ENCODE measurements around the gene CACNA1C. TPM values are rescaled to one million over a fixed set of nuclear protein-coding genes. Genes with fewer than 3 reads are reported as not detected.

Gene CACNA1C
- total RNA-seq, 2 donors from 2014 or later = 8.1 to 18.2 TPM

GRCh38 chr12:2344476-2344875 is 291.7 kb downstream of the CACNA1C start:
- Histone ChIP-seq H3K4me3 (no peak overlapping the region), H3K27me3 (replicated peaks; ENCODE audit: insufficient read depth) (no peaks in the 10 kb centered on the region), H3K9me3 (no peaks in the 10 kb centered on the region), H3K27ac (no peak overlapping the region), H3K36me3 (no peaks in the 10 kb centered on the region), H3K4me1 (replicated peaks) (no peaks in the 10 kb centered on the region)
- TF ChIP-seq POLR2AphosphoS5 (IDR thresholded peaks at IDR 0.05) (no peak), POLR2A (IDR thresholded peaks at IDR 0.05) (no peak), CTCF (IDR thresholded peaks at IDR 0.05) (no peak)
- 95% methylated on average over 2 of the region's 2 CpGs for WGBS
- DNase-seq (ENCODE audit: low spot score) = no peak
- intact Hi-C loops (cut with DNase I) = no loop called here

GRCh38 chr12:2344885-2345284 is 292.1 kb downstream of the CACNA1C start:
- TF ChIP-seq POLR2AphosphoS5 (IDR thresholded peaks at IDR 0.05) (no peak), POLR2A (IDR thresholded peaks at IDR 0.05) (no peak), CTCF (IDR thresholded peaks at IDR 0.05) (no peak)
- Histone ChIP-seq H3K27ac (no peak overlapping the region), H3K36me3 (no peaks in the 10 kb centered on the region), H3K9me3 (no peaks in the 10 kb centered on the region), H3K27me3 (replicated peaks; ENCODE audit: insufficient read depth) (no peaks in the 10 kb centered on the region), H3K4me1 (replicated peaks) (no peaks in the 10 kb centered on the region), H3K4me3 (no peak overlapping the region)
- 70% methylated on average over 4 of the region's 4 CpGs for WGBS
- DNase-seq (ENCODE audit: low spot score) = no peak
- intact Hi-C loops (cut with DNase I) = no loop called here

- Histone ChIP-seq H3K27me3 (replicated peaks; ENCODE audit: insufficient read depth) (no peaks in the 10 kb centered on the region), H3K4me1 (replicated peaks) (no peaks in the 10 kb centered on the region), H3K36me3 (no peaks in the 10 kb centered on the region), H3K9me3 (no peaks in the 10 kb centered on the region), H3K27ac (no peak overlapping the region), H3K4me3 (no peak overlapping the region)
- WGBS = 79% methylated on average over 11 of the region's 11 CpGs
- intact Hi-C loops (cut with DNase I) = no loop called here
- no peak for DNase-seq (ENCODE audit: low spot score)
- TF ChIP-seq CTCF (IDR thresholded peaks at IDR 0.05) = no peak
- TF ChIP-seq POLR2AphosphoS5 (IDR thresholded peaks at IDR 0.05) = no peak
- TF ChIP-seq POLR2A (IDR thresholded peaks at IDR 0.05) = no peak
Measured at GRCh38 chr12:2345902-2346301, 293.1 kb downstream of the CACNA1C start.

- intact Hi-C loops (cut with DNase I) = no loop called here
- H3K36me3 ChIP-seq = no peaks in the 10 kb centered on the region
- H3K27ac ChIP-seq = no peak overlapping the region
- H3K9me3 ChIP-seq = no peaks in the 10 kb centered on the region
- 66% methylated on average over 5 of the region's 5 CpGs for WGBS
- H3K4me1 ChIP-seq (replicated peaks) = no peaks in the 10 kb centered on the region
- DNase-seq (ENCODE audit: low spot score) = no peak
- no peaks in the 10 kb centered on the region for H3K27me3 ChIP-seq (replicated peaks; ENCODE audit: insufficient read depth)
- H3K4me3 ChIP-seq = no peak overlapping the region
- no peak for TF ChIP-seq POLR2AphosphoS5 (IDR thresholded peaks at IDR 0.05)
- TF ChIP-seq POLR2A (IDR thresholded peaks at IDR 0.05) = no peak
- TF ChIP-seq CTCF (IDR thresholded peaks at IDR 0.05) = no peak
Measured at GRCh38 chr12:2346416-2346815, 293.6 kb downstream of the CACNA1C start.

GRCh38 chr12:2347137-2347843 is 294.5 kb downstream of the CACNA1C start:
- 93% methylated on average over 6 of the region's 6 CpGs for WGBS
- H3K27ac ChIP-seq = no peak overlapping the region
- H3K4me3 ChIP-seq = no peak overlapping the region
- H3K27me3 ChIP-seq (replicated peaks; ENCODE audit: insufficient read depth) = no peaks in the 10 kb centered on the region
- no peaks in the 10 kb centered on the region for H3K9me3 ChIP-seq
- TF ChIP-seq POLR2A (IDR thresholded peaks at IDR 0.05) (no peak), CTCF (IDR thresholded peaks at IDR 0.05) (no peak)
- DNase-seq (ENCODE audit: low spot score) = no peak
- H3K4me1 ChIP-seq (replicated peaks) = no peaks in the 10 kb centered on the region
- intact Hi-C loops (cut with DNase I) = no loop called here
- H3K36me3 ChIP-seq = no peaks in the 10 kb centered on the region
